Endothelial cell of umbilical vein (primary cell): ENCODE data around the gene TRIM50.

Source experiments
- CTCF ChIP-seq, 2 donors: IDR thresholded peaks; 1 replicate in 1 of 2; 2 replicates in 1 of 2; pipeline ENCODE4 v1.5.1; 2011; ENCODE audit warnings: low read length in 2 of 2, mild to moderate bottlenecking in 2 of 2, moderate library complexity in 2 of 2, control low read depth in 1 of 2, inconsistent platforms in 1 of 2, low read depth in 1 of 2; ENCODE audit not compliant: insufficient read depth in 1 of 2; ENCODE audit errors: extremely low read depth in 1 of 2
- EZH2 ChIP-seq: IDR thresholded peaks from 2 replicates; pipeline ENCODE4 v1.6.1; 2012; ENCODE audit warnings: borderline replicate concordance, low read depth, mild to moderate bottlenecking, moderate library complexity, low read length, inconsistent platforms; ENCODE audit not compliant: severe bottlenecking
- FOS ChIP-seq: IDR thresholded peaks from 2 replicates; pipeline ENCODE4 v1.6.1; 2011; ENCODE audit warnings: mild to moderate bottlenecking, low read length, moderate library complexity, borderline replicate concordance; ENCODE audit not compliant: insufficient read depth
- JUN ChIP-seq: IDR thresholded peaks from 2 replicates; pipeline ENCODE4 v1.6.1; 2011; ENCODE audit warnings: borderline replicate concordance, low read depth; ENCODE audit not compliant: insufficient read length, insufficient read depth
- MYC ChIP-seq: IDR thresholded peaks from one replicate; pipeline ENCODE4 v1.6.1; 2011; ENCODE audit warnings: mild to moderate bottlenecking, low read depth, low read length
- POLR2A ChIP-seq: IDR thresholded peaks from 2 replicates; pipeline ENCODE4 v1.6.1; 2012; ENCODE audit warnings: low read depth, mild to moderate bottlenecking, control low read depth, low read length
- TF ChIP-seq, protein P1 (sequence below): IDR thresholded peaks from 2 replicates; pipeline ENCODE4 v1.6.1; 2011; ENCODE audit not compliant: insufficient read depth, insufficient read length

- TF ChIP-seq EZH2 (no peak), CTCF (IDR thresholded peaks at IDR 0.05; ENCODE audit: extremely low read depth in 1 of 2, insufficient read depth in 1 of 2, low read depth in 1 of 2, low read length in 2 of 2) (no peak), POLR2A (no peak), JUN (no peak), MYC (no peak), FOS (no peak)
- TF ChIP-seq, protein P1, sequence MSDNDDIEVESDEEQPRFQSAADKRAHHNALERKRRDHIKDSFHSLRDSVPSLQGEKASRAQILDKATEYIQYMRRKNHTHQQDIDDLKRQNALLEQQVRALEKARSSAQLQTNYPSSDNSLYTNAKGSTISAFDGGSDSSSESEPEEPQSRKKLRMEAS = no peak
Observed at GRCh38 chr7:73330772-73331171, 2.9 kb upstream of the TRIM50 start.
